Activated CD8-positive, alpha-beta memory T cell treated with anti-CD3 and anti-CD28 coated beads, Interleukin-2, amount 50 U/mL, for 24 hours (primary cell): Measurements from ENCODE around the gene EVC2.

Source experiments
- DNase-seq: peaks from one replicate; pipeline ENCODE4 v3.0.0-alpha.2; 2020; ENCODE audit errors: extremely low read depth

Gene EVC2

GRCh38 chr4:5711479-5712184 is 3.3 kb upstream of the EVC2 start:
- DNase-seq, result no peak

GRCh38 chr4:5710961-5711478 is 2.7 kb upstream of the EVC2 start, which contains the start of gene EVC:
Gene EVC, plus strand, starts transcription at chr4:5711201. Its CDS starts 180 bp downstream, at chr4:5711381.
- DNase-seq, result no peak

GRCh38 chr4:5710065-5710960 is 2.0 kb upstream of the EVC2 start:
- no peak for DNase-seq

DNA sequence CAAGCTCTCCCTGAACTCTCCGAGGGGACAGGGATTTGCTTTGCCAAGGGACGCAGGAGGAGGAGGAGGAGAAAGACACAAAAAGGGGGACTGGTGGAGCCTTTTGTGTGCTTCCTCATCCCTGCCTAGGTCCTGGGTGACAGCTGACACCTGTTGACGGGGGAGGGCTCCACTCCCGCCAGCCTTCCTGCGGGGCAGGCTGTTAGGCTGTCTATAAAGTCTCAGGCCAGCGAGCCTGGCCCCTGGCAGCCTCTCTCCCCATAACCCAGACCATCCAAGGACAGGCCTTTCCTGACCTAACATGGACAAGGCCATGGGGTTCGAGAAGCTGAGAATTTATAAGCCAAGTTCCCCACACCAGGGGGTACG is 832 bp upstream of the EVC2 start:
- no peak for DNase-seq

DNA sequence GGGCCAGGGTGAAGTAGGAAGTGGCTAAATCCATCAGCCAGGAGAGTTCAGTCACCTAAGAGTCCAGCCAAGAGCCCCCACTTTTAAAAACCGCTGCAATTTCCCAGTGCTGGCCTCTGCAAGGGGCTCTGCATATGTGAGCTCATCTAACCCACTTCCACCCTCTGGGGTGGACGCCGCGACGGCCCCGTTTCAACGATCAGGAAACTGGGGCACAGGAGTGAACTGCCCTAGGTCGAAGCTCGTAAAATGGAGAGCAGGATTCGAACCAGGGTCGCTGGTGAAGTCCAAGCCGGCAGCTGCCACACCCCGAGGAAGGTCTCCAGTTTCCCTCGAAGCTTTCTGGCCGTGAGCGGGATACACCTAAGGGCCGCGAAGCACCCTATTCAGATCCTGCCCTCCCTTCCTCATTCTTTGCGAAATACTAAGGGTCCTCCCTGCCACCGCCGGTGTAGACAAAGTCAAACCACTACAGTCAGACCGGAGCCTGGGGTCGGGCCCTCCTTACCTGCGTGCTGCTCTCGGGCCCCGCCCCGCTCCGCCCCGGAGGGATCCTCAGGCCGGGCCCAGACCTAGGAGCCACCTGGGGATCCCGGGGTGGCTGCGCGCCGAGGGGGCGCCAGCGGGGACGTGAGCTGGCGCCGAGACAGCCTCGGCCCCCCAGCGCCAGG is 446 bp downstream of the EVC2 start:
- no peak for DNase-seq

GRCh38 chr4:5707366-5707765 is 993 bp downstream of the EVC2 start:
- DNase-seq, result no peak

- DNase-seq, result no peak
These were observed 1.7 kb downstream of the EVC2 start for GRCh38 chr4:5706486-5707290.

GRCh38 chr4:5705647-5706320 is 2.6 kb downstream of the EVC2 start:
- DNase-seq, result no peak

DNA sequence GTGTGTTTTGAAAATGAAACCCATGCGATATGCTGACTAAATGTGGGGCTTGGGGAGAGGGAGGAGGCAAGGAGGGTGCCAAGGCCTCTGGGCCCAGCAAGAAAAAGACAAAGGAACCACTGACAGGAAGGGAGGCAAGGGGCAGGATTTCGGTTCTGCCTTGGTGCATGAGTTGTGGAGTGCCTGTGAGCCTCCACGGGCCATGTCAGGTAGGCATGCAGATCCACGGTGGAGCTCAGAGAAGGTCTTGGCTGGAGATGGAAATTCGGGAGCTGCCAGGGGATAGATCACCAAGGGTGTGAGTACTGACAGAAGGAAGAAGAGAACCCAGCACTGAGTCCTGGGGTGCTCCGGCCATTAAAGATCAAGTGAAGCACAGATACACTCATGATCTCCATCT is 4.1 kb downstream of the EVC2 start:
- DNase-seq, result no peak

- no peak for DNase-seq
These were observed 4.5 kb downstream of the EVC2 start for GRCh38 chr4:5703831-5704230.

DNA sequence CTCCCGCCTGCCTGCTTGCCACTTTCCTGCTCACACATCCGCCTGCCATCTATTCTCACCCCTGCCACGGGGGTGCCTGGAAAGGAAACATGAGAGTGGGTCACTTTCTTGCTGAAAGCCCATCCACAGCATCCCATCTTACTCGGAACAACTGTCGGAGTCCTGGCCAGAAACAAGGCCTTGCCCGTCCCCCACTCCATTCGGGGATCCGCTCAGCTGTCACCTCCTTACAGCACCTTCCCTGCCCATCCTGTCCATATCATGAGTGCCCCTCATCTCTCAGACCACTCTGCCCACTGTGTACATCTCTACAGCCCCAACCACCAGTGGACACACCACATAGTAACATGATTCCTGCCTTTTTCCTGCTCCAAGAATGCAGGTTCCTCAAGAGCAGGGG is 6.4 kb downstream of the EVC2 start:
- DNase-seq, result no peak

DNA sequence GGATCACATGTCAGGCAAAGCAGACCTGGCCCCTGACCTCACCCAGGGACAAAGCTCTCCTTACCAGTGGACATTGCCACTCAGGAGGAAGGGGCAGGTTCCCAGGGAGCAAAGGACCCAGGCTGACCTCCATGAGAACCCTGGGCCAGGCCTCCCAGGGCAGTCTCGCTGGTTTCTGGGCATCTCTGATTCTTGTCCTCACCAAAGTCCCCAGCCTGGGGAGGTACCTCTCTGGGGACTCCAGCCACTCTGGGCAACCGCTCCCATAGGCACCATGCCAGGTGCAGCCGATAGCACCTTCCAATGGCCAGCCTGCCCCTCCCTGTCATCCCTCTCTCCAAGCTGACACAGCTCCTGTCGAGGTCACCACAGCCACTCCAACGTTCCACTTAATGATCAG is 7.9 kb downstream of the EVC2 start:
- no peak for DNase-seq

GRCh38 chr4:5696341-5696740 is 12.0 kb downstream of the EVC2 start:
- DNase-seq, result no peak

DNA sequence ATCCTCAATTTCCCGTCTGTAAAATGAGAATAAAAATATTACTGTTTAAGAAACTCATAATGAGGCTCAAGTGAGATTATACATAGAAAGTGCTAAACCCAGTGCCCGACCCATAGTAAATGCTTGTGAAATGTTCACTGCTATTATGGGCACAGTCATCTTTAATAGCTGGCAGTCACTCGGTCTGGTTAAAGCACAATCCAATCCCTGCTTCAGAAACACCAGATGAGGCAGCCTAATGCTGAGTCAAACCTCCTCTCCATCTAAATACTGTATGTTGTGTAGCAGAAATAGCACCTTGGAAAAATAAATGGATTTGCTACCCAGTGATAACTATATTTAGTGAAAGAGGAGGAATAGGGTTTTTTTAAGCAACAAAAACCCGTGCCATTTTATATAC is 14.5 kb downstream of the EVC2 start:
- no peak for DNase-seq

- DNase-seq, result no peak
These were observed 16.7 kb downstream of the EVC2 start for GRCh38 chr4:5691491-5692132.

- DNase-seq, result no peak
These were observed 19.3 kb downstream of the EVC2 start for GRCh38 chr4:5689065-5689464.

GRCh38 chr4:5686338-5686737 is 22.0 kb downstream of the EVC2 start:
- no peak for DNase-seq

GRCh38 chr4:5685296-5685695 is 23.1 kb downstream of the EVC2 start:
- no peak for DNase-seq

- DNase-seq, result no peak
These were observed 24.8 kb downstream of the EVC2 start for GRCh38 chr4:5683566-5683965.

- DNase-seq, result no peak
These were observed 29.4 kb downstream of the EVC2 start for GRCh38 chr4:5678977-5679376.
